Stimulated activated CD8-positive, alpha-beta memory T cell treated with anti-CD3 and anti-CD28 coated beads, Interleukin-15, amount 100 ng/mL, for 48 hours (primary cell): ENCODE measurements around the gene MDK.

Experiments used
- DNase-seq, 2 donors: peaks; one replicate each; pipeline ENCODE4 v3.0.0-alpha.2; 2020; ENCODE audit warnings: low read depth in 2 of 2

Gene MDK

GRCh38 chr11:46402957-46403902, 21.8 kb downstream of the MDK start:
- no peak for DNase-seq

DNA sequence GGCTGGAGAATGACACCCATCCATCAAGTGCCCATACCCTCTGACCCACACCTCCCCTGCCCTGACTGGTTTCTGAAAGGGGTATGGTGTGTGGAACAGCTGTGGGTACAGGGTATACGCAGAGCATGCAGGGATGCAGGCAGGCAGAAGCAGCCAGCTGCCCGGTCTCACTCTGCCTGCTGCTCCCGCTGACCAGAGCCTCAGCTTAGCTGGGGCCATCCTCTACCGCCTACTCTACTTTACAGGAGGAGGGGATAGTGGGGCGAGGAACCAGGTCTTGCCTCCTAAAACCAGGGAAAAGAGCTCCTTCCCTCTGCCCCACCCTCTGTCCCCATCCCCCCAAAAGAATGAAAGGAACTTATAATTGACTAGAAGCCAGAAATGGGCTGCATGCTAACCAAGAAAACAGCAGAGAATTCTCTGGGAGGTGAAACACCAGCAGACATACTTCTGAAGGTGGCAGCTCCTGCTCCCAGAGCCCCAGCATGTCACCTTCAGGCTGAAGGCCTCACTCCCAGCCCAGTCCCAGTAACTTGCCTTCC, 23.1 kb downstream of the MDK start:
- DNase-seq, result no peak

DNA sequence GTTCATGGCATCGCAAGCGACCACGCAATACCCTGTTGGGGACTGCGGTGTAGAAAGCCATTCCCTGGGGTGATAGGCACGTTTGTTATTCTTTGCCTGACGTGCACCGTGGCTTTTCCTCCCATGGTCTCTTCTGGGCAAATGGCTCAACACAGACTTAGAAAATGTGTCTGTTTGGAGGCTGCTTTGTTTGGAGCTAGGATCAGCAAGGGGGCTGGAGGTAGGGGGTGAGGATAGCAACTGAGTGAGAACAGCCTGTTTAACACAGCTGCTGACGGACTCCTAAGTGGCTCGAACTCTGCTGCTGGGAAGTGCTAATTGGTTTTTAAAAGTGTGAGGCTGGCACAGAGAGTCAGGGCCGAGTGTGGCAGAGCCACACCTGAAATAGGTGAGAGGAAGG, 26.2 kb downstream of the MDK start:
- no peak for DNase-seq

- no peak for DNase-seq
Observed at GRCh38 chr11:46408407-46408986, 27.0 kb downstream of the MDK start.

DNA sequence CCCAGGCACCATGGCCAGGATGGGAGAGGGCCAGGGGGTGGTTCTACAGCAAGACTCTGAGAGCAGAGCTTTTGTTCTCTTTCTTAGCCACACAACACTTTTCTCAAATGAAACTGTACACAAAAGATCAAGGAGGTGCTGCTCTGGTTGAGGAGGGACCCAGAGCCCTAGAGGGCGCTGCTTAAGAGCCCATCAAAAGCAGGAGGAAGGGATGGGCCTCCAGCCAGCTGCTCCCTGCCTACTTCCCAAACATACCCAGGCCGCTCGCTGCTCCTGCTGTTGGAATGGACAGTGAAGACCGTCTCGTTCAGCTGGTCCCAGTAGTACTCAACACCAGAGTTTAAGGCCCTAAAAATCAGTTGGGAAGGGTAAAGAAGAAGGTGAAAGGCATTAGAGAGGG, 28.6 kb downstream of the MDK start:
- DNase-seq, result no peak

- DNase-seq, result no peak
Observed at GRCh38 chr11:46413760-46414465, 32.4 kb downstream of the MDK start.

- DNase-seq, result no peak
Observed at GRCh38 chr11:46414466-46414796, 33.0 kb downstream of the MDK start.

DNA sequence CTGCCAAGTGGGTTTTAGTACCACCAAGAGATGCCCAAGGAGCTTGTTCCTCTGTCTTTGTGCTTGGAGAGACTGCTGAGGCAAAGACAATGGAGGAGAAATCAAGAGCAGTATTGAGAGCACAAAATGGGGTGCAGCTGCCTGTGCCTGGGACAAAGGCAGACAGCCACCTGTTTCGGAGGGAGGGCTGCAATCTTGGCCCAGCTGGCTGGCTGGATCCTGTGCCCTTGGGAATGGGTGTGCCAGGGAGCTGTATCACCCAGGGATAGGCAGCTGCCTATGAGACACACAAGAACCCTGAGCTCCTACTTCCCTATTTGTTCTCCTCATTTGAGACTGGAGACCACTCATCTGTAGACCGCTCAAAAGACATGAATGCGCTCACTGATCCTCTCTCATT, 33.4 kb downstream of the MDK start:
- DNase-seq, result no peak

DNA sequence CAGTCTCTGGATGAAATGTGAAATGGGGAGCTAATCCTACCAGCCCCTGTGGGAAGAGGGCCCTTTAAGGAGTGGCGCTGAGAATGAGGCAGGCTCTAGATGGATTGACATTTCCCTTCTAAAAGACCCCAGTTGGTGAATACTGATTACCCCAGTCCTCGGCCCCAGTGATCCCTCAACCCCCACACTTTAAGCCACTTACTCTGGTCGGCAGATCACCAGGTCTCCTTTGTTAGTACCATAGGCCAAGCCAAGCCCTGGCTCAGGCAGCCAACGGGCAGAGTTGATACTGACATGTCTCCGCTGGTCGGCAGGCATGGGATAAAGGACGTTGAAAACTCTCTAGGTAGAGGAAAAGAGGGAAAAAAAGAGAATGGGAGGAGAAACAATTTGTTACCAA, 36.2 kb downstream of the MDK start:
- no peak for DNase-seq

DNA sequence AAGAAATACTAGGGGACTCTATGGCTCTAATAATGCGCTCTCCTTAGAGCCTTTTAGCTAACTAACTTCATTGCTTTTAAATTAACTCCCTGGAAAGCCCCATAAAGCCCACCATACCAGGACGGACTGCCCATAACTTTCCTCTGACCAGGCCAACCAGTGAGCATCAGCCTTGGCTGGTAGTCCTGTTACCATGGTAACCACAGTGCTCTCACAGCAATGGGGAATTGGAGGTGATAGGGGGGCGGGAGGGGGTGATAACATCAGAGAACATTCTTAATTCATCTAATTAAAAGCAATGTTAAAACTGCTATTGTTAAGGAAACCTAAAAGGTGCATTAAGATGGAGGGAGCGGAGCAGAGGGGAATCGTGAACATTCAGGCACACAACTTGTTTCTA, 37.3 kb downstream of the MDK start:
- no peak for DNase-seq

DNA sequence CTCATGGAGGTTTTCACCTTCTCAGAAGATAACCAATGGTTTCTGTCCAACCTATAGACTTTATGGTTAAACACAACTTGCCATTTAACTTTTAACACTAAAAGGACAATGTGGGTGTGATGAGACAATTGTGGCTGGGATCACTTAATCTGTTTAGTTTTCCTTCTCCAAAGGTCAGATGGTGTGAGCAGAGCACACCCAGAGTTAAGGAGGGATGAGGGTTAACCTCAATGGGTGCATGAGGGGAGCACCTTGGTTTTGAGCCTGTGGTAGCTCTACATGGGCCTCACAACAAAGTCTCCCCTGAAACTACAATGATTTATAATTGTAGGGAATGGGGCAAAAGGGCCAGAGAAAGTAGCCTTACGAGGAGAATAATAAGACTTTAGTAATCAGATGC, 39.0 kb downstream of the MDK start:
- DNase-seq, result no peak

DNA sequence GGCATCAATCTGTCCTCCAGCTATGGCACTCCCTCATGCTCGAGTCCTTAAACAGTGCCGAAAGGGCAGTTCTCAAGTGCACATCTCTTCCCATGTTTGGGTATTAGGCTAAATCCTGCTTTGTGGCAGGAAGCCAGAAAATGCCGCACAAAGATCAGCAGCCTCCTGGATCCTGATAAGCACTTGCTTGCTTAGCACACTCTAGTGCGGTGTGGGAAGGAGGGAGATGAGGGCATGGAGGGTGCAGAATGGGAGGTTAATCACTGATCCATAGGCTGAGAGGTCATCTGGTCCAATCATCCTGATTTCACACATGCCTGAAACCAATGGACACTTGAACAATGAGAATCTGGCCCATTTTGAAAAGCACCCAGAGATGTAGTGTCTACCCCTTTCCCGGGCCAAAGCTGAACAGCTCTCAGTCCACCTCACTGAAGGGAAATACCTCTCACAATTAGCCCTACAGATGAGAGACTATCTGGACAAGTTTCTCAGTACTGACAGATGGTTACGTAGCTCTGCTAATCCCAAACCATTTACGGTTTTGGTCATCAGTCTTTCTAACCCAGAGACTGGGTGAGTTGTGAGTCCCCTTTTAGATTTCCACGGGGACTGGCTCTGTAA, 39.9 kb downstream of the MDK start:
- no peak for DNase-seq

- no peak for DNase-seq
Observed at GRCh38 chr11:46422588-46422987, 41.1 kb downstream of the MDK start.

- no peak for DNase-seq
Observed at GRCh38 chr11:46426233-46426991, 44.9 kb downstream of the MDK start.

- DNase-seq, result no peak
Observed at GRCh38 chr11:46427364-46427763, 45.9 kb downstream of the MDK start.

- DNase-seq, result no peak
Observed at GRCh38 chr11:46429717-46430116, 48.2 kb downstream of the MDK start.

GRCh38 chr11:46431211-46431610, 49.7 kb downstream of the MDK start:
- DNase-seq, result no peak
